ENCODE data around the gene WT1.

DNA sequence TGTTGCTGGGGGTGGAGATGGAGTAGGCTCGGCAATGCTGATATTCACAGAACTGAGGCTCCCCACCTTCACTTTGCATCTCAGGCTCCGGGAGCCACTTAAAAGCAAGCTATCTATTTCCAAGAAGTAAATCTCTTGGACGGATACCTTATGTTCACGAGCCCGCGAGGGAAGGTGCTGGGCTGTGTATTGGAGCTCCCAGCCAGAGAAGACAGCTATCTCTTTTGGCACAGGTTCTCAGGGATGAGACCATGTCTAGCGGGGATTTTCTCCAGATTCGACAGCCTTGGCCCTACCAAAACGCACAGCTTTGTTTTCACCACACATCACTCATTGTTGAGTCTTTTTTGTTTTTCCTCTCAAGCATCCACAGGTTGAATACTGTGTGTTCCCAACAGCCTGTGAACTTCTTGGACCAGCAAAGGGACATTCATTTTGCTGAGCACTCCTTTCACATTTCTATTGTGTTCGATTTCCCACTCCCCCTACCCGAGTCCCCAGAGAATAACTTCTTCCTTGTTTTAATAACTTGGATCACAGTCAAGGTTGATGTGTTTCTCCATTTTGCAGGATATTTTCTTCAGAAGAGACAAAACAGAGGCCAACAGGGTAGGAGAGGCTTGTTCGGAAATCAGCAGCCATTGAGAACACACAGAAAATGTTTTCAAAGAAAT lies 23.3 kb downstream of the WT1 start:
- TF ChIP-seq, protein P1, sequence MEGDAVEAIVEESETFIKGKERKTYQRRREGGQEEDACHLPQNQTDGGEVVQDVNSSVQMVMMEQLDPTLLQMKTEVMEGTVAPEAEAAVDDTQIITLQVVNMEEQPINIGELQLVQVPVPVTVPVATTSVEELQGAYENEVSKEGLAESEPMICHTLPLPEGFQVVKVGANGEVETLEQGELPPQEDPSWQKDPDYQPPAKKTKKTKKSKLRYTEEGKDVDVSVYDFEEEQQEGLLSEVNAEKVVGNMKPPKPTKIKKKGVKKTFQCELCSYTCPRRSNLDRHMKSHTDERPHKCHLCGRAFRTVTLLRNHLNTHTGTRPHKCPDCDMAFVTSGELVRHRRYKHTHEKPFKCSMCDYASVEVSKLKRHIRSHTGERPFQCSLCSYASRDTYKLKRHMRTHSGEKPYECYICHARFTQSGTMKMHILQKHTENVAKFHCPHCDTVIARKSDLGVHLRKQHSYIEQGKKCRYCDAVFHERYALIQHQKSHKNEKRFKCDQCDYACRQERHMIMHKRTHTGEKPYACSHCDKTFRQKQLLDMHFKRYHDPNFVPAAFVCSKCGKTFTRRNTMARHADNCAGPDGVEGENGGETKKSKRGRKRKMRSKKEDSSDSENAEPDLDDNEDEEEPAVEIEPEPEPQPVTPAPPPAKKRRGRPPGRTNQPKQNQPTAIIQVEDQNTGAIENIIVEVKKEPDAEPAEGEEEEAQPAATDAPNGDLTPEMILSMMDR (IDR thresholded peaks at IDR 0.05; ENCODE audit: low read length): no peak
- TF ChIP-seq EZH2 (IDR thresholded peaks at IDR 0.05; ENCODE audit: borderline replicate concordance, low read length): no peak
